ENCODE results near the gene PLEKHG3.

Gene PLEKHG3

GRCh38 chr14:64698903-64699302, 5.3 kb upstream of the PLEKHG3 start:
- CTCF ChIA-PET: no interaction called here
- TF ChIP-seq SP1 (IDR thresholded peaks at IDR 0.05) (no peak), FOXK2 (IDR thresholded peaks at IDR 0.05) (no peak), FOXM1 (IDR thresholded peaks at IDR 0.05; ENCODE audit: borderline replicate concordance) (no peak), FOXA1 (IDR thresholded peaks at IDR 0.05) (no peak), LEF1 (IDR thresholded peaks at IDR 0.05; ENCODE audit: borderline replicate concordance) (no peak), L3MBTL2 (conservative IDR thresholded peaks at IDR 0.05) (no peak), TARDBP (IDR thresholded peaks at IDR 0.05) (no peak), ARNT (IDR thresholded peaks at IDR 0.05) (no peak), NFRKB (IDR thresholded peaks at IDR 0.05) (no peak), ZNF384 (IDR thresholded peaks at IDR 0.05) (no peak), BHLHE40 (IDR thresholded peaks at IDR 0.05; ENCODE audit: borderline replicate concordance) (no peak), SUZ12 (IDR thresholded peaks at IDR 0.05) (no peak)
- no peak for DNase-seq (ENCODE audit: extremely low spot score)
- POLR2A ChIA-PET: interaction anchor here (1.0 to 1.4 kb wide), 2 partner anchors 9 to 159 kb away, joined by 3 read pairs; partner anchors contain the start of gene HSPA2

- CTCF ChIA-PET: no interaction called here
- no peak for TF ChIP-seq LEF1 (IDR thresholded peaks at IDR 0.05; ENCODE audit: borderline replicate concordance)
- TF ChIP-seq HDGF (IDR thresholded peaks at IDR 0.05; ENCODE audit: borderline replicate concordance): no peak
- TF ChIP-seq FOXM1 (IDR thresholded peaks at IDR 0.05; ENCODE audit: borderline replicate concordance): no peak
- no peak for TF ChIP-seq ARNT (IDR thresholded peaks at IDR 0.05)
- TF ChIP-seq FOXA1 (IDR thresholded peaks at IDR 0.05): no peak
- TF ChIP-seq SP1 (IDR thresholded peaks at IDR 0.05): no peak
- no peak for TF ChIP-seq L3MBTL2 (conservative IDR thresholded peaks at IDR 0.05)
- TF ChIP-seq FOXK2 (IDR thresholded peaks at IDR 0.05): no peak
- TF ChIP-seq NFRKB (IDR thresholded peaks at IDR 0.05): no peak
- TF ChIP-seq CTBP1 (IDR thresholded peaks at IDR 0.05; ENCODE audit: borderline replicate concordance): no peak
- TF ChIP-seq PKNOX1 (IDR thresholded peaks at IDR 0.05): no peak
- POLR2A ChIA-PET: no interaction called here
- DNase-seq (ENCODE audit: extremely low spot score): no peak
Measured at GRCh38 chr14:64700290-64700689, 3.9 kb upstream of the PLEKHG3 start.

- DNase-seq (ENCODE audit: extremely low spot score): no peak
- TF ChIP-seq BHLHE40 (IDR thresholded peaks at IDR 0.05; ENCODE audit: borderline replicate concordance) (no peak), PKNOX1 (IDR thresholded peaks at IDR 0.05) (no peak), ZNF384 (IDR thresholded peaks at IDR 0.05) (no peak), LEF1 (IDR thresholded peaks at IDR 0.05; ENCODE audit: borderline replicate concordance) (no peak), NFRKB (IDR thresholded peaks at IDR 0.05) (no peak), L3MBTL2 (conservative IDR thresholded peaks at IDR 0.05) (no peak)
- ChIA-PET POLR2A (interaction anchor here (0.6 kb wide), 1 partner anchor 235 kb away, joined by 3 read pairs; no protein-coding TSS in a partner anchor), CTCF (no interaction called here)
Measured at GRCh38 chr14:64700894-64701293, 3.3 kb upstream of the PLEKHG3 start.

- ChIA-PET POLR2A (interaction anchor here (0.6 kb wide), 1 partner anchor 236 kb away, joined by 3 read pairs; no protein-coding TSS in a partner anchor), CTCF (no interaction called here)
- no peak for DNase-seq (ENCODE audit: extremely low spot score)
- TF ChIP-seq PKNOX1 (IDR thresholded peaks at IDR 0.05) (no peak), FOXM1 (IDR thresholded peaks at IDR 0.05; ENCODE audit: borderline replicate concordance) (no peak), ZNF384 (IDR thresholded peaks at IDR 0.05) (no peak), NFRKB (IDR thresholded peaks at IDR 0.05) (no peak), CTBP1 (IDR thresholded peaks at IDR 0.05; ENCODE audit: borderline replicate concordance) (no peak), FOXK2 (IDR thresholded peaks at IDR 0.05) (no peak), LEF1 (IDR thresholded peaks at IDR 0.05; ENCODE audit: borderline replicate concordance) (no peak)
Measured at GRCh38 chr14:64701660-64702059, 2.6 kb upstream of the PLEKHG3 start.

- ChIA-PET POLR2A (interaction anchor here (0.5 to 2.1 kb wide), 3 partner anchors 8 to 158 kb away, joined by 4 to 11 read pairs (median 5); no protein-coding TSS in a partner anchor), CTCF (no interaction called here)
- DNase-seq (ENCODE audit: extremely low spot score): no peak
- TF ChIP-seq SUZ12 (IDR thresholded peaks at IDR 0.05) (no peak), ZNF384 (IDR thresholded peaks at IDR 0.05) (no peak), NFRKB (IDR thresholded peaks at IDR 0.05) (no peak), CTBP1 (IDR thresholded peaks at IDR 0.05; ENCODE audit: borderline replicate concordance) (no peak), HDGF (IDR thresholded peaks at IDR 0.05; ENCODE audit: borderline replicate concordance) (no peak), ARNT (IDR thresholded peaks at IDR 0.05) (no peak)
Measured at GRCh38 chr14:64702493-64703394, 1.5 kb upstream of the PLEKHG3 start.

- ChIA-PET CTCF (no interaction called here), POLR2A (interaction anchor here (0.5 to 2.1 kb wide), 12 partner anchors 9 to 490 kb away, joined by 3 to 11 read pairs (median 4); partner anchors contain the start of gene HSPA2)
- TF ChIP-seq PKNOX1 (IDR thresholded peaks at IDR 0.05): no peak
- TF ChIP-seq SUZ12 (IDR thresholded peaks at IDR 0.05): no peak
- TF ChIP-seq ELF4 (IDR thresholded peaks at IDR 0.05): no peak
- TF ChIP-seq FOXA1 (IDR thresholded peaks at IDR 0.05): no peak
- no peak for TF ChIP-seq ZNF384 (IDR thresholded peaks at IDR 0.05)
- no peak for TF ChIP-seq NFRKB (IDR thresholded peaks at IDR 0.05)
- TF ChIP-seq LEF1 (IDR thresholded peaks at IDR 0.05; ENCODE audit: borderline replicate concordance): no peak
- no peak for TF ChIP-seq BHLHE40 (IDR thresholded peaks at IDR 0.05; ENCODE audit: borderline replicate concordance)
- no peak for DNase-seq (ENCODE audit: extremely low spot score)
Measured at GRCh38 chr14:64703395-64704142, 655 bp upstream of the PLEKHG3 start.
